Right lobe of liver (tissue), 6 donors: ENCODE measurements around the gene DDX20. TPM values are rescaled to one million over a fixed set of nuclear protein-coding genes. Genes with fewer than 3 reads are reported as not detected.

Experiments
- ATAC-seq, 4 donors: fragments of 200-7000 bp; cut with Tn5 transposase; one replicate each; pipeline ENCODE4 v1.9.1; 2020; ENCODE audit warnings: mild to moderate bottlenecking in 4 of 4, moderate library complexity in 4 of 4
- DNase-seq, 3 donors: peaks; one replicate each; pipeline ENCODE4 v3.0.0-alpha.2; 2020
- H3K27ac ChIP-seq, 3 donors: fragments of 200-600 bp; one replicate each; pipeline ENCODE4 v1.8.0; 2022
- H3K27me3 ChIP-seq, 2 donors: fragments of 200-600 bp; one replicate each; pipeline ENCODE4 v1.8.0; 2022
- H3K36me3 ChIP-seq, 4 donors: fragments of 200-600 bp; sonication (generic) in 1 of 4; one replicate each; pipeline versions ENCODE4 v1.5.1 to v1.8.0; 2017 to 2022; ENCODE audit warnings: control low read depth in 1 of 4
- H3K4me1 ChIP-seq, 4 donors: fragments of 200-600 bp; sonication (generic) in 1 of 4; one replicate each; pipeline versions ENCODE4 v1.5.1 to v1.8.0; 2017 to 2022; ENCODE audit warnings: control low read depth in 1 of 4
- H3K4me3 ChIP-seq, 3 donors: fragments of 200-600 bp; one replicate each; pipeline ENCODE4 v1.8.0; 2022
- H3K9me3 ChIP-seq, 4 donors: fragments of 200-600 bp; sonication (generic) in 1 of 4; one replicate each; pipeline versions ENCODE4 v1.5.1 to v1.8.0; 2017 to 2022; ENCODE audit warnings: control low read depth in 1 of 4
- CTCF ChIP-seq, 4 donors: fragments of 200-600 bp in 3 of 4; fragments of 450-650 bp in 1 of 4; IDR thresholded peaks; one replicate each; pipeline versions ENCODE4 v1.5.1 to v1.8.0; 2016 to 2022; ENCODE audit warnings: antibody characterized with exemption in 4 of 4, mild to moderate bottlenecking in 2 of 4
- POLR2A ChIP-seq: fragments of 450-650 bp; IDR thresholded peaks from one replicate; pipeline ENCODE4 v1.6.1; 2017; ENCODE audit warnings: antibody characterized with exemption, mild to moderate bottlenecking
- WGBS: methylation state at CpG from one replicate; pipeline ENCODE4 v1.1.6; 2018; ENCODE audit warnings: low coverage, low lambda C conversion rate; ENCODE audit not compliant: insufficient coverage; ENCODE audit errors: missing lambda C conversion rate; 5-methylcytosine and 5-hydroxymethylcytosine counted together
- intact Hi-C, 2 donors: fragments of 100-400 bp; cut with DNase I; formaldehyde crosslinking; loops; one replicate each; pipeline versions ENCODE4 v1.11.2 to v1.14.1; 2022
- total RNA-seq, 6 experiments: library from RNA; depleted of rRNA in 2 of 6; stranded (reverse); fragments of >200 nt in 2 of 6; fragmentation: NEBNext Ultra II Directional in 3 of 6; extraction: Animal tissue kit (Norgen Biotek cat#: 25700) in 3 of 6; gene quantifications; one replicate each; pipeline versions ENCODE4 v1.1.0 to v1.2.4, GENCODE V29; 2016 to 2023
- donor health status: DM: no; HTN: yes; CAD: no.
- donor health status: DM: no; HTN: no; CAD: no.
- donor health status: DM: no; HTN: no; CAD: no.
- donor health status: DM: no; HTN: yes; CAD: no.
- donor health status: DM: no; HTN: yes; CAD: no.

DDX20 gene
- total RNA-seq, 6 experiments from 2014 or later: 3.9 to 11.6 (median 5.1) TPM

- 68% methylated on average over 4 of the region's 5 CpGs for WGBS
Observed at GRCh38 chr1:111742938-111743549, 12.7 kb upstream of the DDX20 start.

GRCh38 chr1:111743679-111744101 lies 12.0 kb upstream of the DDX20 start:
- TF ChIP-seq POLR2A: no peak
- TF ChIP-seq CTCF (IDR thresholded peaks at IDR 0.05): no peak
- DNase-seq (peak in 1 of 3 donors; percentile 17), ATAC-seq (no peak)
- Histone ChIP-seq H3K4me1 (peaks cover 0 to 13% (median 0%) of the 10 kb centered on the region in 4 donors), H3K27ac (no peak overlapping the region), H3K4me3 (no peak overlapping the region), H3K27me3 (peaks cover 0 to 3% of the 10 kb centered on the region in 2 donors), H3K9me3 (no peaks in the 10 kb centered on the region), H3K36me3 (no peaks in the 10 kb centered on the region)
- intact Hi-C loops: no loop called here
- 63% methylated on average over 3 of the region's 3 CpGs for WGBS

More at GRCh38 chr1:111742938-111743549, 12.7 kb upstream of the DDX20 start:
- Histone ChIP-seq H3K4me3 (no peak overlapping the region), H3K27me3 (peaks cover 0 to 3% of the 10 kb centered on the region in 2 donors), H3K9me3 (no peaks in the 10 kb centered on the region), H3K27ac (no peak overlapping the region), H3K36me3 (no peaks in the 10 kb centered on the region), H3K4me1 (peaks cover 0 to 17% (median 0%) of the 10 kb centered on the region in 4 donors)
- TF ChIP-seq POLR2A (no peak), CTCF (IDR thresholded peaks at IDR 0.05) (no peak)
- intact Hi-C loops: no loop called here
- DNase-seq (peak in 1 of 3 donors; percentile 15), ATAC-seq (no peak)

GRCh38 chr1:111745675-111746613 lies 9.8 kb upstream of the DDX20 start:
- Histone ChIP-seq H3K4me3 (no peak overlapping the region), H3K27ac (no peak overlapping the region), H3K9me3 (no peaks in the 10 kb centered on the region), H3K27me3 (no peaks in the 10 kb centered on the region), H3K4me1 (no peaks in the 10 kb centered on the region), H3K36me3 (no peaks in the 10 kb centered on the region)
- WGBS: 92% methylated on average over 6 of the region's 9 CpGs
- TF ChIP-seq CTCF (IDR thresholded peaks at IDR 0.05): no peak
- TF ChIP-seq POLR2A: no peak
- ATAC-seq (no peak), DNase-seq (no peak)
- intact Hi-C loops: no loop called here

GRCh38 chr1:111746614-111746999 lies 9.1 kb upstream of the DDX20 start:
- WGBS: 82% methylated on average over 2 of the region's 2 CpGs
- ATAC-seq: no peak
- TF ChIP-seq CTCF (IDR thresholded peaks at IDR 0.05) (no peak), POLR2A (no peak)

More at GRCh38 chr1:111746614-111746999, 9.1 kb upstream of the DDX20 start:
- H3K9me3 ChIP-seq: no peaks in the 10 kb centered on the region
- no peak for DNase-seq
- H3K36me3 ChIP-seq: no peaks in the 10 kb centered on the region
- H3K27ac ChIP-seq: no peak overlapping the region
- intact Hi-C loops: no loop called here
- H3K4me1 ChIP-seq: no peaks in the 10 kb centered on the region
- H3K27me3 ChIP-seq: no peaks in the 10 kb centered on the region
- no peak overlapping the region for H3K4me3 ChIP-seq
